GM20431 (cell line): Measurements from ENCODE around the gene KDM5C.

Source experiments
- in situ Hi-C: fragments of 300-500 bp; cut with MseI, MboI; formaldehyde crosslinking; loops from one replicate; pipeline ENCODE4 v1.15.0; 2020; ENCODE audit warnings: low sequenced_read_pairs; ENCODE audit not compliant: unreplicated experiment

KDM5C gene

DNA sequence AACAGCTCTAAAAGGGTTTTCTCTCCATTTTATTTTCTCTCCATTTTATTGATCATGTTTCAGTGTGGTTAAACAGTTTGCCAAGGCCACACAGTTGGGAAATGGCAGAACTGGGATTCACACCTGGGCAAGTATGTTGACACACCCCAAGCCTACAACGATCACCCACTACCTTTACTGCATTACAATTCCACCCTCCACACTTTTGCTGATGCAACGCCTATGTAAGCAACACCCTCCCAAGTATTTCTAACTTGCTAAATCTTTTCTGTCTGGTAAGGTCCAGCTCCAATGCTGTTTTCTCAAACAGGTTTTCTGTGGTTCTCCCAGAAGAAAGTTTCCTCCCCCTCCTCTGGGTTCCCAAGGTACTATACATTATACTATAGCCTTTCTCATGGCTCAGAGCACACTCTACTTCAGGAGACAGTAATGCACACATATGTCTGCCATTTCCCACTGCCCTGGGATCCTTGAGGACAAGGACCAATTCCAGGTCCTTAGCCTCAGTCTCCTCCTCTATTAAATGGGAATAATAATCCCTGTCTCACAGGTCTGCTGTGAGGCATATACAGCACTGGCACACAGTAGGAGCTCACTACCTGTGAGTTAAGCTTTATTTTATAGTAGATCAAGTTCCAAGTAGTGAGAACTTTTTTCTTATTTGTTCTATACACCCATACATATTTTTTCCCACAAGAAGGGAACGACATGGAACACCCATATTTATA, 28.4 kb upstream of the KDM5C start:
- in situ Hi-C loops, result no loop called here

DNA sequence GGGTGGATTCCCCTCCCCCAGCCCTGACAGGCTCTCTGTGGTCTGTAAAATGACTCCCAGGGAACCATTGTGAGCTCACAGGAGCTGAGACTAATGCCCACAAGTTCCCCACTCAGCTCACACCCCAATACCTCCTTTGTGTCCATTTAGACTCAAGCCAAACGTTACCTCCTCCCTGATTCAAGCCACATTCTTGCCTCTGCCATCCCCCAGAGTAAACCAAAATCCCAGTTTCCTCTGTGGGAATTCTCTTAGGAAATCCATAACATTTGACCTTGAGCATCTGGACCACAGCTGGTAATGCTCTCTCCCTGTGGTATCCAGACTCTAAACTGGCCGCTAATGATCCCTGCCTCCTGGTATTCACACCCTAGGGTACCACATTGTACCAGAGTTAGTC, 26.3 kb upstream of the KDM5C start:
- in situ Hi-C loops, result no loop called here

DNA sequence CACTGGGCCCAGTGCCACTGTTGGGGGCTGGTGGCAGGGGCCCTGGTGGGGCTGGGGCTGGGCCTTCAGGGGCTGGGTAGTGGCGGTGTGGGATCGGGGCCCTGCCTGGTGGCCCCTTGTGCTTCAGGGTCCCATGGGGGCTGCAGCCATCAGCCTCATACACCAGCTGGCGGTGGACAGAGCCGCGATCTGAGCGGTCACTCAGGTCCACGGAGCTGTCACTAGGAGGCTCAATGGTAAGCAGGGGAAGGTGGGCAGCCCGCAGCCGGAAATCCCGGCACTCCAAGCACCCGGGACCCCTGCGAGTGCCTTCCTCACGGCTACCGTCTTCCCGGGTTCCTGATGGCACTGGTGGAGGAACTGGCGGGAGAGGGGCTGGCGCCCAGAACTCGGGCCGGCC, 25.5 kb upstream of the KDM5C start:
- in situ Hi-C loops, result no loop called here

DNA sequence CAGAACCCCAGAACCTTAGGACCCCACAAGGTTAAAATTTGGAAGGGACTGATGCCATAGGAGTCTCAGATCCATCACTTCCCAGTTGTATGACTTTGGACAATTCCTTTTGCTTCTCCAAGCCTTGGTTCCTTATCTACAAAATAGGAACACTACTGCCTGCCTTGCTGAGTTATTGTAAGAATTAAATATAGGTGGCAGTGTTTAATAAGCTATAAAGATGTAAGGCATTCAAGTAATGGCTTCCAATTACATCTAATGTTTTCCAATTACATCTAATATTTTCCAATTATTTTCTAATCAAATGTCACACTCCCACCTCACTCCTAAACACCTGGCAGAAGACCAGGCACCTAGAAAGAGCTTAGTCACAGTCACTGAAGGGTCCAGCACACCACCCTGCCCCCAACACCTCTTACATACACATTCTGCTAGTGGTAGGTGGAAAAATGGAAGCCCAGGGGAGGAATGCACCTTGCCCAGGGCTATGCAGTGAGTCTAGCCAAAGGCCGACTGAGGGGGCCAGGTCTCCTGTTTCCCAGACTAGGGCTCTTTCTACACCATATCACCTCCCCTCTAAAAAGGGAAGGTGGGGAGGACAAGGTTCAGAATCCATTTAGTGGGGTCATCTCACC, 24.5 kb upstream of the KDM5C start:
- in situ Hi-C loops, result no loop called here

DNA sequence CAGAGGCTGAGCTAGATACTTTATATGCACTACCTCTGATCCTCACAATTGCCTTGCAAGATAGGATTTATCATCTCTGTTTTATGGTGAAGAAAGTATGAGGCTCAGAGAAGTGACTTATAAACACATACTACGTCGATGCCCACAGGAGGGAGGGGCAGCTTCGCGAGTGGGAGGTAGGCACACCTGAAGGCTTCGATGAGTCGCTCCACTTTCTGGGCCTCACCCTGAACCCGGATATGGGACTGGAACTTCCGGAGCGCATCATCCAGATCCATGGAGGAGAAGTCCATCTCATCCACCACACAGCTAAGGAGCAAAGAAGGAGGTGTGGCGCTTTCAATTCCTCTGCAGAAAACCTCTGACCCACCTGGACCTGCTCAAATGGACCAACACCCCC, 22.9 kb upstream of the KDM5C start:
- in situ Hi-C loops, result no loop called here

DNA sequence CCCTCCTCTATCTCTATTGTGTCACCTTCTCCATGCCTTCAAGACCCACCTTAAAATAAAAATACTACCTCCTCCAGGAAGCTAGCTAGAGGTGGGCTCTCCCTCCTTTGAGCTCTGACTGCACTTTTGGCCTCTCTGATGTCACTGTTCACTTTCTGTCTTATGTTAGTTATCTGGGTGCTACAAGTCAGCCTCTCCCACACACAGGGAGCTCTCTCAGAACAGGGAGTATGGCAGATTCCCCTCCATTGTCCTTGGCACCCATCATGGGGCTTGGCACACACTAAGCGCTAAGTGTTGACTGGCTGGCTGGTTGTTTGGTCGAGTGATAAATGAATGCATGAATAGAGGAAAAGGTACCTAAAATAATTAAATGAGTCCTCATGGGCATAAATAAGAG, 21.2 kb upstream of the KDM5C start:
- in situ Hi-C loops, result no loop called here

DNA sequence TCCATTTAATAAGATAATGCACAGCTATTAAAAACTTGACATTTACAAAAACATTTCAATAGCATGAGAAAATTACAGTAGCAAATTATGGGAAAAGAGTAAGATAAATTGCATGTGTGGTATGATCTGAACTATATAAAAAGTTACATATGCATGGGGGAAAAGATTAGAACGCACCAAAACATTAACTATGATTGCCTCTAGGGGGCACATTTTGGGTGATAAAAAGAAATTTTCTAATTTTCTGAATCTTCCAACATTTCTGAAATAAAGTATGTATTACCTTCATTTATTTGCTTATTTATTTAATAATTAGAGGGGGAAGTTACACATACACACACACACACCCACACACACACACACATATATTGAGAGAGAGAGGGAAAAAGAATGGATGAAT, 19.6 kb upstream of the KDM5C start:
- in situ Hi-C loops, result no loop called here

DNA sequence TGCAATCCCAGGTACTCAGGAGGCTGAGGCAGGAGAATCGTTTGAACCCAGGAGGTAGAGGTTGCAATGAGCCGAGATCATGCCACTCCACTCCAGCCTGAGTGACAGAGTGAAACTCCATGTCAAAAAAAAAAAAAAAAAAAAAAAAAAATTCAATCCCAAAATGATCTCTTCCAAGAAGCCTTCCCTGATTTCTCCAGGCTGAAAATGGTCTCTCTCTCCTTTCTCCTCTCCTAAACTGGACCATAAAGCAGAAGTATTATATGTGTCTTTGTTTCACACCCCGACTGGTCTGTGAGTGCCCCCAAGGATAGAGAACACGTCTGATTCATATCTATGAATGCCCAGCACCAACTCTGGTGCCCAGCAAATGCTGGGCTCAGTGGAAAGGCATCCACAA, 17.3 kb upstream of the KDM5C start:
- in situ Hi-C loops, result no loop called here

DNA sequence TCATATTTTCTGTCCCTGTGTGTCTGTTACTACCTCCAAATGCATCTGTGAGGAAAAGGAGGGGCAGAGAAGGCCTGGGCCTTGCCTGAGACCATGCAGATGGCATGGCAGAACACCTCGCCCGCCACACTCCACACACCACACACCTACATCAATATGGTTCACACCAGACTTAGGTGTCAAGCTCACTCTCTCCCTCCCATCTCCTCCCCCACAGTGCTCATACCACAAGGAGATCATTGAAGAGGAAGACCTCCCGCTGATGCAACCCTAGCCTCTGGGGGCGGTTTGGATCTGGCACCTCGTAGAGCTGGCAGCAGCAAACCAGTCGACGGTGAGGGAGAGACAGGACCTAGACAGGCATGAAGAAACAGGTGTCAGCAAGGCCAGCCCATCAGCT, 16.6 kb upstream of the KDM5C start:
- in situ Hi-C loops, result no loop called here

DNA sequence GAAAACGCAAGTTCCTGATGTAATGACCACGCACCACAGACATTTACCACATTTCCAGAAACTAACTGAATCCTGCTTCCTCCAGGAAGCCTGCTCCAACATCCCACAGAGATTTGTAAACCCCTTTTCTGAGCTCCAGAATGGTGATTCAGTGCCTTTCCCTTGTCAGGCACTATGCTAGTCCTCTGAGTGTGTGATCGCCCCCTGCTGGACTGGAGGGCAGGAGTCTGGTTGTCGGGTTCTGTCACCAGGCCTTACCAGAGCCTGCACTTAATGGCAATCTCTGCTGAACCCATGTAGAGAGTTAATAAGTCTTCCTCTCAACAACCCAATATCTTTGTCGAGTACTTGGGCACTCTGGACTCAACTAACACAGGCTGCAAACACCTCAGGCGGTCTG, 14.5 kb upstream of the KDM5C start:
- in situ Hi-C loops, result no loop called here

DNA sequence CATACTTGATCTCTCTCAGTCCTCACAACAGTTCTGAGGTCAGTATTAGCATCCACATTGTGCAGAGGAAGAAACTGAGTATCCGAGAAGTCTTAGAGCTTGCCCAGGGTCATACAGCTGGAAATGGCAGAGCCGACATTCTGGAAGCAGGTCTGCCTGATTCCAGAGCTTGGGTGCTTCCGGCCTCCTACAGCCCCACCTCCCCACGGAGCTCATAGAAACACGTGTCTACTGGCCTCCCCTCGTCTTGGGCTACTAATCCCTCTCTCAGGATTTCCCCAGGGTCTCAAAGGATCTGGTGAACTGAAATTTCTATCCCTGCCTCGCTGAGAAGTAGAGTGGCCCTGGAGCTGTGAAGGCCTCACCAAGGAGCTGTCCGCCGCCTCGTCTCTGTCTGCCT, 12.0 kb upstream of the KDM5C start:
- in situ Hi-C loops, result no loop called here

DNA sequence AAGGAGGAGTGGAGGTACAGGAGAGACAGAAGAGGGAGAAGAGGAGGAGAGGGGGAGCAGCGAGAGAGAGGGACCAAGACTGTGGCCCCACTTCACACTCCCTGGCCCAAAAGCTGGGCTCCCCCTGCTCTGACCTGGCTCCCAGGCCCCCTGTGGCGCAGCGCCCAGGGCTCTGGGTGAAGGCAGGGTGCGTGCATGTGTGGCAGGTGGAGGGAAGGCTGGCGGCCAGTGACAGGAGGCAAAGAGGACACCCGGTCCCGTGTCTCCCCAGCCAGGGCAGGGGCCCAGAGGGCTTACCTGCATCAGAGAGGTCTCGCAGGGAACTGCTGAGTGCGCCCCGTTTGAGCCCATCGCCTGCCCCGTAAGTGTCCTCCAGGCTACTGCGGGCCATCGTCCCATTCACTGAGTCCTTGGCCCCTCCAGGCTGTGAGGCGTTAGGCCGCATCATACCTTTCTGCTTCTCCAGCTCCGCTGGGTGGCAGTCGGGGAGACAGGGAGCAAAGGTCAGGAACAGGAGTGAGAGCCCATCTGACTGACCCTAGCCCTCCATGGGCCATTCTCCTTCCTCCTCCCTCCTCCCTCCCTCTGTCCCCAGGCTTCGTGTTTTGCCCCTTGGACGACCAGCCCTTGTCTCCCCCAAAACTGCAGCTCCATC, 11.1 kb upstream of the KDM5C start:
- in situ Hi-C loops, result no loop called here

DNA sequence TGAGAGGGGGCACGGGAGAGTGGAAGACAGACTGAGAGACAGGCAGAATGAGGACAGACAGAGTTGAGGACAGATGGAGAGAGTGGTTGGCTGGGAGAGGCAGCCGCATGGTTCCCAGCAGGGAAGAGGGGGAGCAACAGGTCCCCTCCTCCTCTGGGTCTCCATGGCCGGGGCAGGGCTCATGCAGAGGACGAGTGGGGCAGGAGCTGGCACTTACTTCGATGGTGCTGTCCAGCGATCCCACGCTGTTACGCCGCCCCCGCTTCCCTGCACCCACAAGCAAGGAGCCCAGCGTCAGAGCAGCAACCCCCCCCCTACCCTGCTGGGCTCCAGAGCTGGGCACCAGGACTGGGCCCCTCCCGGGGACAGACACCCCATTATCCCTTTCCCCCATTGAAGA, 10.6 kb upstream of the KDM5C start:
- in situ Hi-C loops, result no loop called here

DNA sequence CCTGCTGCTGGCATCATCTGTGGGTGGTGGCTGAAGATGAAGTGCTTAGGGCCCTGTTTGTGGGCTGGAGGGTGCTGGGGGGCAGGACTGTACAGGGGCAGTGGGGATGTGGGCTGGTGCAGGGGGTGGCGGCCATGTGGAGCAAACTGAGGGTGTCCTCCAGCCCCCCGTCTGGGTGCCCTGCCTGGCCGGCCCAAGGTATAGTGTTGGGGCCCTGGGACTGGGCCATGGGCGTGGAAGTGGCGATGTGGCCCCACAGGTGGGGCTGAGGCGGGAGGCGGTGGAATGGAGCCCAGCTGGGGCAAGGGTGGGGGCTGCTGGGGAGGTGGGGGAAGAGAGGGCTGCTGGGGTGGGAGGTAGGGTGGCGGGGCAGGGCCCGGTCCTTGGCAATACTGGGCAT, 9.5 kb upstream of the KDM5C start:
- in situ Hi-C loops, result no loop called here

DNA sequence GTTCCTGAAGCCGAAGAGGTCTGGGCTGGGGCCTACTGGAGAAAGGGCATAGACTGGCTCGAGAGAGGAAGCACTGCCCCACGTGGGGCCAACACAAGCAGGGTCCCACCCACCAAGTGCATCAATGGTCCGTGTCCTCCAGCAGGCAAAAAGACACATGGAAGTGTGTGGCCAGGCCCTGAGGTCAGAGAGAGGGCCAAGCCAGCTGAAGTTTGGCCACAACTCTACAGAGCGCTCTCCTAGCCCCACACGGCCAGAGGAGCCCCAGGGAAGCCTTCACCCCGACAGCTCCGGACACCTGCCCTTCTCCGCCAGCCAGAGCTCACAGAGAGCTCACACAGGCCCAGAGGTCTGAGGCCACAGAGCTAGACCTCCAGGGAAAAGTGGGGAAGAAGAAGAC, 8.5 kb upstream of the KDM5C start:
- in situ Hi-C loops, result no loop called here

DNA sequence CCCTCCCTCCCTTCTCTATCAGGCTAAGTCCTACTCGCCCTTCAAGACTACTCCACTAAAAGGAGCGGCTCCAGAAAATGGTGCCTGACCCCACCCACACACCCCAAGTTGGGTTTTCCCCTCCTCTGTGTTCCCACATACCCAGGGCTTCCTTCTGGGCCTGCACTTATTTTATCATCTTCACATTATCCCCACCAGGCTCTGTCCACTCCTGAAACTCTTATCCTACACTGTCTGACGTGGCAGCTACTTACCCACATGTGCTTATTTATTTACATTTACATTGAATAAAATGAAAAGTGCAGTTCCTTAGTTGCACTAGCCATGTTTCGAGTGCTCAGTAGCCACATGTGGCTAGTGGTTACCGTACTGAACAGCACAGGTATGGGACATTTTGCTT, 5.1 kb upstream of the KDM5C start:
- in situ Hi-C loops, result no loop called here

DNA sequence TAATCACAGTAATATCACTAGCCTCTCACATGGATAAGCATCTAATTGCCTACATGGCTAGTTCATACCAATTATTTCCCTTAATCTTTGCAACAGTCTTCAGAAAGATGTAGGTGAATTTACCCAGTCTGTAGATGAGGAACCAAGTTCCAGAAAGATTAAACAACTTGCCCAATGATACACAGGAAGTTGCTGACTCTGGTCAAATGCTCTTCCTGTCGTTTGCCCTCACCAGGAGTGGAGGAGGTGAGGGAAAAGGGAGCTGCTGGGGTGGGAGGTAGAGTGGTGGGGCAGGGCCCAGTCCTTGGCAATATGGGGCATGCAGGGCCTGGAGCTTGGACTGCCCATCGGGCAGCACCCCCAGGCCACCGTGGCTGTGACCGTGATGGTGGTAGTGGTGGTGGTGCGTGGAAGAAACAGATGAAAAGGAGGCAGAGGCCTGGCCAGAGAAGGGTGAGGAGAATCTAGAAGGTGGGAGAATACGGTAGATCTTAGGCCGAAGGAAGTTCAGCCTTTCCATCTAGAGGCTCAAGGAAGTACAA, 2.3 kb upstream of the KDM5C start:
- in situ Hi-C loops, result no loop called here

DNA sequence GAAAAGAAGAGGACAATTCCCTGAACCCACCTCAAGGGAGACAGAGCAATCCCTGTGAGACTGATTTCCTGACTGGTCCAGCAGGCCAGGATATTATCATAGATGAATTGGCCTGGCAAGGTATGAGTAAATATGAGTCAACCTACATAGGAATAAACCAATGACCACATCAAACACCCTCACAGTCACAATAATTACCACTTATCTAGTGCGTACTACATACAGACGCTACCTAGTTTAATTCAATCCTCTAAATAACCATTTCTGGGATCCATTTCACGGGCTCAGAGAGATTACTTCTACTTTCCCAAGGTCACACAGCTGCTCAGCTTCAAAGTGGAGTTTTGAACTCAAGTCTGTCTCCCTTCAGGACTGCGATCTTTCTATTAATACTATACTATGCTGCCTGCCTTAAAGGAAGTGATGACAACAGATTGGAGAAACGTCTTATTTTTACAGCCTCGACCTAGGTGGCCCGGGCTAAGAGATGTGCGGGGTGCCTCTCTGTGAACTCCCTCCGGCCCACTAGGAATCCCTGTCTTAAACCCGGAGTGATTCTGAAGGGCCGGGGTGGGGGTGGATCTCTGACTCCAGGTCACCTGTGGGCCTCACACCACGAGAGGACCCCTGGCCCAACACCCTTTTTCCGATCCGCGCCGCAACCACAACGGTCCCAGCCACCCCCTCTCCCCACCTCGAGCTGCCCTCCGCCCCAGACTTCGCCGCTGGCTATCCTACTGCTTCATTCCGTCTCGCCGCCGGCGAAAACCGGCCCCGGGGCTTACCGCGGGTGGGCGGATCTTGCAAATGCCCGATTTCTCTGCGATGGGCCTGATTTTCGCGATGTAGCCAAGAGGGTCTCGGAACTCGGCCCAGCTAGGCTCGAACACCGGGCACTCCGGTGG, 800 bp downstream of the KDM5C start:
- in situ Hi-C loops, result no loop called here

DNA sequence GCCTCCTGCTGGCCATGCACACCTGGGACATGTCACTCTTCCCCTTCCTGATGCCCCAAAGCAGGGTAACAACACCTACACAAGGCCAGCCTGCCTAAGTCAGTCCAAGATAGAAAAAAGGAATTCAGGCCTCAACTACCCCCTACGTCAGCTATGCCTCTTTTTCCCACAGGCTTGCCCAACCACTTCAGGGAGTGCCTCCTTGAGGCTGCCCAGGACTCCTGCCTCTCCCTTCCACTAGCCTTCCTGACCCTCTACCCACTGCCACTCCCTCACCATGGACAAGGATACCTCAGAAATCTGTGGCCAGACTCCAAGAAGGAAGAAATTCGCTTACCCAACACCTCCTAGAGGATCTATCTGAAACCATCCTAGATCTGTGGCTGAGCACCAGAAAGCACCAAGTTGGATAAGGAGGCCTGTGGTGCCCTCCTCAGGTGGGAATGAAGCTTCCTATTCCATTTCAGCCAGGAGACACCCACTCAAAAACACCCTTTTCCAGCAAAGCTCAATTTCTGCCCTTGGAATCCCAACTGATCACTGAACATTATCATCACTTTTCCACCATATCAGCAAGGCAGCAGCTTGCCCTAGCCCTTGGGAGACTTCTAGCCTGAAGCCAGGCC, 1.8 kb downstream of the KDM5C start:
- in situ Hi-C loops, result no loop called here

DNA sequence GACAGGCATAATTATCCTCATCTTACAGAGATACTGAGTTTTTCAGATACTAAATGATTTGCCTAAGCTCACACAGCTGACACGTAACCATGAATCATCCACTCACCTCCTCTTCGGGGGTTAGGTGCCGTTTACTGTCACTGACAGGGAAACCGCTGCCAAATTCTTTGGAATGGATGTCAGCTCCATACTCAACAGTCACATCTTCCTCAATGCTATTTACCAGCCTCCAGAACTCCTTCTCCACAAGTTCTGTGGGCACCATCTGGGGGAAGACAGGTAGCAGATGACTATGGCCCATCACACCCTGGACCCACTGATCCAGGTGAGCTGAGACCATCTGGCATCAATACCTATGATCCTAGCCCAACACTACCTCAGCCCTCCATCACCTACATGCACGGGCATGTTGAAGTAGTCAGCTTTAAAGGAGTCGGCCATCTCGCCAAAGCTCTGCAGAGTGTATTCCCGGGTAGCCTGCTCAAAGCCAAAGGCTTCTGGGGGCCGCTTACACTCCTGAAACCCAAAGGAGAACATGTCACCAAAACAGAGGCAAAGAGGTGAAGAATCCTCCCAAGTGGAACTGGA, 13.5 kb downstream of the KDM5C start:
- in situ Hi-C loops, result no loop called here
